Inflammatory macrophage (primary cell): ENCODE data around the gene ARID2.
A peak's percentile ranks its signal among the peaks of the same experiment; 100 is the strongest.

Experiments used
- DNase-seq, 2 donors: peaks; one replicate each; pipeline ENCODE4 v3.0.0-alpha.2; 2020 to 2022

Gene ARID2

GRCh38 chr12:45878630-45879255 is 149.2 kb downstream of the ARID2 start:
- DNase-seq, result no peak

GRCh38 chr12:45879363-45879895 is 149.9 kb downstream of the ARID2 start:
- no peak for DNase-seq

GRCh38 chr12:45880533-45880932 is 151.0 kb downstream of the ARID2 start:
- no peak for DNase-seq

GRCh38 chr12:45883187-45883586 is 153.7 kb downstream of the ARID2 start:
- no peak for DNase-seq

DNA sequence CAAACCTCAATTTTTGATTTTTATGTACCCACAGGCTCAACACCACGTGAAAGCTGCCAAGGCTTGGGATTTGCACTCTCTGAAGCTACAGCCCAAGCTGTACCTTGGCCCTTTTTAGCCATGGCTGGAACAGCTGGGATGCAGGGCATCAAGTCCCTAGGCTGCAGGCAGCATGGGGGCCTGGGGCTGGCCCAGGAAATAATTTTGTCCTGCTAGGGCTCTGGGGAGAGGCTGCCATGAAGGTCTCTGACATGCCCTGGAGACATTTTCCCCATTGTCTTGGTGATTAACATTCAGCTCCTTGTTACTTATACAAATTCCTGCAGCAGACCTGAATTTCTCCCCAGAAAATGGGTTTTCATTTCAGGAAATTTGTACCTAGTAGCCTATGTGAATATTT is 157.2 kb downstream of the ARID2 start:
- DNase-seq, result no peak

GRCh38 chr12:45887544-45887943 is 158.0 kb downstream of the ARID2 start:
- DNase-seq, result no peak

DNA sequence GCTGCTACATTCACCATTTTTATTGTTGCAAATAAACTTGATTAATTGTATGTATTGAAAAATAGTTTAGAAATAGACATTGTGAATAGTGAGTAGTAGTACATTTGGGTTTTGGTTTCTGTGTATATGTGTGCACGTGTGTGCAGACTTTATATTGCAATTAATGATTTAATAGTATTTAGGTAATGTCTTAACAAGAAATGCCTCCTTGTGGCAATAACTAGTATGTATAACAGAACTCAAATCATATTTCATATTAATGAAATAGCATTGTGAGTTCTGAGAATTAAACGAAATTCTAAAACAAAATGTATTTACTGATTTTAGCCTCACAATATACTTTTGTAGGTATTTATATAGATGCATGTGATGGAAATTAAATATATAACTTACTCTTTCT is 160.8 kb downstream of the ARID2 start:
- DNase-seq, result no peak

DNA sequence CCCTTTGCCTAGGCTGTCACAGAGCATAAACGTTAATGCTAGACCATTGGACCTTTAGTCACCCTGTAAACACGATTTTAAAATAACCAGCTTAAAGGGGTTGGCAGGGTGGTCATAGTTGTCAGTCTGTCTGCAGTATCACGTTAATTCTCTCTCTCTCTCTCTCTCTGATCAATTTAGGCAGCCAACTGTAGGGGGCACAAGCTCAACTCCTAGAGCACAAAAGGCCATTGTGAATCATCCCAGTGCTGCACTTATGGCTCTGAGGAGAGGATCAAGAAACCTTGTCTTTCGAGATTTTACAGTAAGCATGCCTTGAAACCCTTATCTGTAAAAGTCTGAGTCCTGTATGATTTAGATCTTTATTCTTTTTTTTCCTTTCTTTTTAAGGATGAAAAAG is 163.7 kb downstream of the ARID2 start:
- no peak for DNase-seq

DNA sequence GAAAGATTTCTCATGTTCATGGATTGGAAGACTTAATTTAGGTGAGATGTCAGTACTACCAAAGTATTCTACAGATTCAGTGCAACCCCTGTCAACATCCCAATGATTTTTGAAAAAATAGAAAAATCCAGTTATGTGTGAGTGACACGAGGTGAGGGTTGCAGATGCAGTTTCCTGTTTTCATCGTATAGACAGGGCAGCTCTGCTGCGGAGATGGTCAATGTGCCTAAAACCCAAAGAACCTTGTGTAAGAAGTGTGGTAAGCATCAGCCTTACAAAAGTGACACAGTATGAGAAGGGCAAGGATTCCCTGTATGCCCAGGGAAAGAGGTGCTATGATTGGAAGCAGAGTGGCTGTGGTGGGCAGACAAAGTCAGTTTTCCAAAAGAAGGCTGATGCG is 166.5 kb downstream of the ARID2 start:
- DNase-seq, result no peak

GRCh38 chr12:45898094-45898493 is 168.6 kb downstream of the ARID2 start:
- DNase-seq, result no peak

- DNase-seq, result peak; percentile 47 to 48
Observed at GRCh38 chr12:45907955-45908354, 178.4 kb downstream of the ARID2 start.

- no peak for DNase-seq
Observed at GRCh38 chr12:45909041-45909713, 179.7 kb downstream of the ARID2 start.

DNA sequence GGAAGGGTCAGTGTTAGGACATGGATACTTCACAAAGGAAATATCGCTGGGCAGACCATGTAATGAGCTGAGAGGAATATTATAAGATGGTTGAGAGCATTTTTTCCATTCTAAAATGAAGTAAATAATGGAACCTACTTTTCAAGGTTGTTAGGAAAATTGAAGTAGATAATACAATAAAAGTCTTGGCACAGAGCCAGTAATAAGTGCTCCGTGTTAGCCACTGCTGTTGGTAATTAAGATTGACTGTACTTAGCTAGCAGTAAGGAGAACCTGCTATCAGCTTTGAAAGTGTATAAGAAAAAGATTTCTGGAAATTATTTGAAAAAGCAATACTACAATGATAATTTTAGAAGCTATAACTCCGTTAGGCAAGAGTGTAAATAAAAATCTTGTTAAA is 183.3 kb downstream of the ARID2 start:
- no peak for DNase-seq

- DNase-seq, result no peak
Observed at GRCh38 chr12:45913631-45914030, 184.1 kb downstream of the ARID2 start.

DNA sequence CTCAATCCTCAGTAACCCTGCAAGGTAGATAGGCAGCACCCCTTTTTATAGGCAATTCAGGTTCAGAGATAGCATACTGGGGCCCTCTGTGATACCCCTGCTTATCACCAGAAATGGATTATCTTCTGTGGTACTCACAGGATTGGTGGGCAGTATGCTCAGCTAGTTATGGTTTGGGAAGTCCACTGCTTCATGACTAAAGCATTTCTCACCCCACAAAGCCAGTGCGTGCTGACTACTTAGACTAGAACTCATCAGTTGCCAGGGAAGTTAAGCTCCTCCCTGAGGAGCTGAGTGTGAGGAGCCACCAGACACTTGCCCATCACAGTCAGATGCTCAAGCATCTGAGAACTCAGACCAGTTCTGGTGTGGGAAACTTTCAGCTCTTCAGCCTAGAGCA is 184.6 kb downstream of the ARID2 start:
- DNase-seq, result peak in 1 of 2 donors; percentile 5

GRCh38 chr12:45915405-45915804 is 185.9 kb downstream of the ARID2 start:
- no peak for DNase-seq

DNA sequence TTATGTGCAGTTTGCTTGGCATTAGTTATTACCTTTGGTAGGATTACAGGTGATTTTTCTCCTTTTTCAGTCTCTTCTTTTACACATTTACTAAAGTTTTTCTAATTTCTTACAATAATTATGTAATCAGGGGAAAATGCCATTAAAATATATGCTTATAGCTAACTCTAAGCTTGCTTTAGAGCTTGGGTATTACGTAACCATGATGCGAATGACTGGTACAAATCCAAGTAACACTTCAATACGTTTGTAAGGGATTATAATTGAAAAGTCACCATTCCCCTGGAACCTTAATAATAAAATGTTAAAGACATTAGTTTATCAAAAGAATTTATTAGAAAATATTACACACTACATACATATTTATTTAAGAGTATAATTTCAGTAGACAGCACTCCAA is 189.3 kb downstream of the ARID2 start:
- no peak for DNase-seq

DNA sequence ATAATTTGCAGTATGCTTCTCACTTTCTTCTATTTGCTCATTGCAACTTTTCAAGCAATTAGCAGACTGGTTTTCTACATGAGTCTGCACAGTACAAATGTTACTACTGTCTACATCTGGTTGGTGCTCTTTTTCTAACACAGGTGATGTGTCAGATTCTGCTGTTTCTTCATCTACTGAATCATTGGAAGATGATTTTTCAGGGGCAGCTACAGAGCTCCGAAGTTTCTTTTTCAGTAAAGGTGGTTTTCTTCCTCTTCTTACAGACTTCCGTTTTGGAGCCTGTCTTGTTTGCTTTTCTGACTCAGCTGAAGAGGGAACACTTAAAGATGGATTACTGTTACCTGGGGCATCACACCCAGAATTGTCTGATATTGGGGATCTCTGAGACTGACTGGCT is 198.8 kb downstream of the ARID2 start:
- no peak for DNase-seq

DNA sequence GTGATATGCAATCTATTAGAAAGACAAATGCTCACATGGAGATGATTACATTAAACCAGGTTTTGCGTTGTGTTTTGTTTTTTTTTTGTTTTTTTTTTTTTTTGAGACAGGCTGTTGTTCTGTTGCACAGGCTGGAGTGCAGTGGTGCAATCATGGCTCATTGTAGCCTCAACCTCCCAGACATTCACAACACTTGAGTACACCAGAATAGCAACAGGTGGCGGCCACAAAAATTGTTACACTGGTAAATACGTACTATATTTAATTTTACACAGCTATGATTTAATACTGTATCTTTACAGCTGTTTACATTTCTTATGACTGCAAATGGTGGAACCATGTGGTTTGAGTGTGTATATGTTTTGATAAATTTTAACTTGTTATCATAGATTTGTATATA is 200.9 kb downstream of the ARID2 start:
- no peak for DNase-seq

- DNase-seq, result no peak
Observed at GRCh38 chr12:45933504-45933903, 204.0 kb downstream of the ARID2 start.

DNA sequence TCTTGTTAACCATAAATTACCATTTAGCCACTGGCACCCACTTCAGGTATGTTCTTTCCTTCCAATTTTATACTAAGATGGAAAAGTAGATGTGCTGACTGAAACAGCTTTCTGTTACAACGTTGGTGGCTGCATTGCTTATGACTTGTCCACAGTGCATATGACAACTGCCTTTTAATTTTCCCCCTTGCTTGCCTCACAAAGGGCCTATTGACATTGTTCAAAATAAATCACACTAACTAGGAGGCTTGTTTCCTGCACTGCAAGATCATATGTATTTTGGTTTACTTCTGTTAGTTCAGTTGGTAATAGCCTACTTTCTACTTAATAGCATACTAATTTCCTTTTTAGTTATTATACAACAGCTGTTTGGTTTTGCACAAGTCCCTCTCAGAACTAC is 205.4 kb downstream of the ARID2 start:
- DNase-seq, result no peak

GRCh38 chr12:45938566-45938965 is 209.1 kb downstream of the ARID2 start:
- DNase-seq, result no peak

DNA sequence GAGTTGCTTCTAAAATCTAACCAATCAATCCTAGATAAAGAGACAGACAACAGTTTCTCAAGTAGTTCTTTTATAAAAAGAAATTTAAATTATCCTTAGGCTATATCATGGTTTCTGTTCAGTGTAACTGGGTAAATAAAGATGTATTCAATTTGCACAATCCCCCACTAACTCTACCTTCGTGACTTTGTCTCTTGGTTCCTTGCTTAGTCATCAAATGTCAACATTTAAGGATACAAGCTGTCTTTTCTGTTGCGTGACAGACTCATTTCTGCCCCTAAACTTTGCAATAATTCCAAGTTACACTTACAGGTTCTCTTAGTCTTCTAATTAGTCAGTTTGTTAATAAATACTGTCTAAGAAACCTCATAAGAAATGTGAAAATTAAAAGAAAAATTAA is 210.3 kb downstream of the ARID2 start:
- DNase-seq, result no peak

GRCh38 chr12:45944771-45945170 is 215.3 kb downstream of the ARID2 start:
- no peak for DNase-seq

- DNase-seq, result no peak
Observed at GRCh38 chr12:45946435-45946834, 216.9 kb downstream of the ARID2 start.
